IMR-90 (cell line): Measurements from ENCODE around the gene RGS9. TPM values are rescaled to one million over a fixed set of nuclear protein-coding genes. Genes with fewer than 3 reads are reported as not detected.

Experiments used
- ATAC-seq: fragments of 200-7000 bp; cut with Tn5 transposase; 2 replicates; pipeline ENCODE4 v1.9.1; 2020; ENCODE audit warnings: low read depth, mild to moderate bottlenecking, moderate library complexity
- BruUV-seq: library from RNA; stranded (reverse); fragments of 400-500 nt; replicated peaks from 2 replicates; lab custom pipeline; 2021; lab: Mats Ljungman, UMichigan
- CTCF ChIA-PET: fragments of 300-600 bp; formaldehyde crosslinking; extraction: SDS; loops from one replicate; lab custom pipeline; 2021; ENCODE audit warnings: antibody characterized with exemption; lab: Yijun Ruan, JAX
- POLR2A ChIA-PET: fragments of 300-600 bp; sonication (Branson Sonifier 250); formaldehyde crosslinking; loops from one replicate; lab custom pipeline; 2022; ENCODE audit warnings: antibody characterized with exemption; ENCODE audit not compliant: unreplicated experiment; lab: Charles Lee
- DNase-seq: peaks from one replicate; pipeline ENCODE4 v3.0.0; 2013
- H2AFZ ChIP-seq: replicated peaks from 2 replicates; pipeline ENCODE3; 2013; ENCODE audit warnings: low read length, mild to moderate bottlenecking; ENCODE audit not compliant: poor library complexity
- H2AK5ac ChIP-seq: 2 replicates; pipeline ENCODE4 v1.6.1; 2013; ENCODE audit warnings: low read depth, low read length, inconsistent platforms
- H2AK9ac ChIP-seq: replicated peaks from 2 replicates; pipeline ENCODE3; 2013; ENCODE audit warnings: mild to moderate bottlenecking, low read depth, low read length, moderate library complexity; ENCODE audit not compliant: poor library complexity
- H2BK120ac ChIP-seq: 2 replicates; pipeline ENCODE4 v1.6.1; 2013; ENCODE audit warnings: low read depth, low read length, inconsistent platforms
- H2BK15ac ChIP-seq: 3 replicates; pipeline ENCODE4 v1.6.1; 2013; ENCODE audit warnings: low read depth, low read length, inconsistent platforms
- H2BK20ac ChIP-seq: 2 replicates; pipeline ENCODE4 v1.6.1; 2013; ENCODE audit warnings: low read depth, mild to moderate bottlenecking, inconsistent platforms, low read length, moderate library complexity
- H2BK5ac ChIP-seq: 2 replicates; pipeline ENCODE4 v1.6.1; 2013; ENCODE audit warnings: mild to moderate bottlenecking, low read depth, low read length, inconsistent platforms; ENCODE audit not compliant: poor library complexity, severe bottlenecking
- H3K14ac ChIP-seq: replicated peaks from 2 replicates; pipeline ENCODE4 v1.6.1; 2013; ENCODE audit warnings: low read depth, low read length, inconsistent platforms
- H3K18ac ChIP-seq: 2 replicates; pipeline ENCODE4 v1.6.1; 2013; ENCODE audit warnings: low read depth, low read length, control low read depth
- H3K23ac ChIP-seq: 2 replicates; pipeline ENCODE4 v1.6.1; 2013; ENCODE audit warnings: low read depth, low read length, inconsistent platforms
- H3K27ac ChIP-seq: 2 replicates; pipeline ENCODE4 v1.5.1; 2013; ENCODE audit warnings: mild to moderate bottlenecking, control low read depth, low read length; ENCODE audit not compliant: insufficient read depth
- H3K27me3 ChIP-seq: 2 replicates; pipeline ENCODE4 v1.6.1; 2013; ENCODE audit warnings: low read length; ENCODE audit not compliant: control insufficient read depth, insufficient read depth
- H3K36me3 ChIP-seq: 2 replicates; pipeline ENCODE4 v1.6.1; 2013; ENCODE audit warnings: low read length, mixed read lengths; ENCODE audit not compliant: control insufficient read depth, insufficient read depth
- H3K4ac ChIP-seq: 2 replicates; pipeline ENCODE4 v1.6.1; 2013; ENCODE audit warnings: low read depth, low read length, inconsistent platforms
- H3K4me1 ChIP-seq: 2 replicates; pipeline ENCODE4 v1.6.1; 2013; ENCODE audit warnings: low read length, mixed read lengths; ENCODE audit not compliant: control insufficient read depth, insufficient read depth
- H3K4me2 ChIP-seq: 2 replicates; pipeline ENCODE4 v1.6.1; 2013; ENCODE audit warnings: low read depth, mild to moderate bottlenecking, control low read depth, low read length, moderate library complexity
- H3K4me3 ChIP-seq: 2 replicates; pipeline ENCODE4 v1.5.1; 2013; ENCODE audit warnings: low read depth, mild to moderate bottlenecking, control low read depth, low read length, moderate library complexity; ENCODE audit not compliant: insufficient read depth
- H3K56ac ChIP-seq: 2 replicates; pipeline ENCODE4 v1.6.1; 2013; ENCODE audit warnings: low read length, inconsistent platforms; ENCODE audit not compliant: insufficient read depth; ENCODE audit errors: extremely low read depth
- H3K79me1 ChIP-seq, 2 experiments: 2 replicates each; pipeline ENCODE4 v1.6.1; 2013; ENCODE audit warnings: low read length in 2 of 2, inconsistent platforms in 1 of 2, low read depth in 1 of 2
- H3K9ac ChIP-seq: 2 replicates; pipeline ENCODE4 v1.6.1; 2013; ENCODE audit warnings: low read depth, low read length, control low read depth
- H3K9me1 ChIP-seq: 2 replicates; pipeline ENCODE4 v1.6.1; 2013; ENCODE audit warnings: low read length, inconsistent platforms; ENCODE audit not compliant: insufficient read depth
- H3K9me3 ChIP-seq: 2 replicates; pipeline ENCODE4 v1.6.1; 2013; ENCODE audit warnings: low read length; ENCODE audit not compliant: control insufficient read depth, insufficient read depth
- H4K20me1 ChIP-seq: 2 replicates; pipeline ENCODE4 v1.6.1; 2013; ENCODE audit warnings: low read length, inconsistent platforms; ENCODE audit not compliant: insufficient read depth
- H4K5ac ChIP-seq: 2 replicates; pipeline ENCODE4 v1.6.1; 2013; ENCODE audit warnings: mild to moderate bottlenecking, low read depth, low read length, control low read depth
- H4K8ac ChIP-seq, 2 experiments: 2 replicates each; pipeline ENCODE4 v1.6.1; 2013; ENCODE audit warnings: low read depth in 2 of 2, low read length in 2 of 2, control low read depth in 1 of 2, inconsistent platforms in 1 of 2
- H4K91ac ChIP-seq: 2 replicates; pipeline ENCODE4 v1.6.1; 2013; ENCODE audit warnings: low read depth, low read length, inconsistent platforms; ENCODE audit not compliant: insufficient read depth
- BHLHE40 ChIP-seq: fragments of 150-350 bp; IDR thresholded peaks from 2 replicates; pipeline ENCODE4 v1.6.1; 2016; ENCODE audit warnings: mild to moderate bottlenecking, low read depth, low read length
- CEBPB ChIP-seq: IDR thresholded peaks from 2 replicates; pipeline ENCODE4 v1.6.1; 2012; ENCODE audit warnings: low read depth, low read length, improper control_type of control experiment
- CHD1 ChIP-seq: IDR thresholded peaks from 2 replicates; pipeline ENCODE4 v1.6.1; 2012; ENCODE audit warnings: low read depth, low read length, improper control_type of control experiment
- CTCF ChIP-seq: conservative IDR thresholded peaks from 2 replicates; pipeline ENCODE4 v1.5.1; 2012; ENCODE audit warnings: mild to moderate bottlenecking, low read depth, low read length, improper control_type of control experiment
- ELK1 ChIP-seq: fragments of 150-350 bp; IDR thresholded peaks from 2 replicates; pipeline ENCODE4 v1.6.1; 2016; ENCODE audit warnings: low read depth, mild to moderate bottlenecking, low read length, moderate library complexity, borderline replicate concordance
- NFE2L2 ChIP-seq: fragments of 150-350 bp; IDR thresholded peaks from 2 replicates; pipeline ENCODE4 v1.6.1; 2016; ENCODE audit warnings: low read depth, mild to moderate bottlenecking, low read length
- POLR2A ChIP-seq: IDR thresholded peaks from 2 replicates; pipeline ENCODE4 v1.6.1; 2012; ENCODE audit warnings: mild to moderate bottlenecking, low read depth, low read length
- SMC3 ChIP-seq: fragments of 150-350 bp; IDR thresholded peaks from 2 replicates; pipeline ENCODE4 v1.6.1; 2016; ENCODE audit warnings: low read depth, mild to moderate bottlenecking, antibody characterized with exemption, low read length, moderate library complexity
- dilution Hi-C: fragments of 300-500 bp; cut with HindIII; formaldehyde crosslinking; loops from one replicate; pipeline ENCODE4 v1.14.3; 2018; ENCODE audit warnings: low sequenced_read_pairs; ENCODE audit not compliant: unreplicated experiment
- in situ Hi-C: fragments of 300-500 bp; cut with MboI; formaldehyde crosslinking; loops from 3 replicates; pipeline ENCODE4 v1.14.3; 2019; ENCODE audit warnings: low sequenced_read_pairs, inconsistent platforms, mixed read lengths
- intact Hi-C: fragments of 100-400 bp; cut with micrococcal nuclease; formaldehyde crosslinking; loops from 2 replicates; pipeline ENCODE4 v1.10.0; 2022
- polyA plus RNA-seq, 3 experiments: library from polyadenylated mRNA; depleted of rRNA; stranded (reverse); fragments of >200 nt; gene quantifications; 2 replicates each; pipeline ENCODE4 v1.2.3, GENCODE V29; 2012; ENCODE audit warnings: low replicate concordance in 1 of 3
- total RNA-seq: library from RNA; depleted of rRNA; stranded (reverse); fragments of >200 nt; gene quantifications from 2 replicates; pipeline ENCODE4 v1.2.3, GENCODE V29; 2012

Gene RGS9
- total and polyA plus RNA-seq, 2 of the 4 experiments (the other 2 are of a cell fraction), result 0.90 to 1.1 TPM

- dilution Hi-C loops, result no loop called here
- DNase-seq (no peak), ATAC-seq (no peak)
- Histone ChIP-seq H3K27me3 (no peaks in the 10 kb centered on the region; the same call in 1 of the 2 replicates), H3K23ac (no peak overlapping the region), H3K4ac (no peak overlapping the region), H3K18ac (no peak overlapping the region), H4K91ac (no peak overlapping the region), H2BK15ac (no peak overlapping the region), H3K9me1 (peaks cover 11% of the 10 kb centered on the region; the same call in 1 of the 2 replicates), H3K56ac (no peak overlapping the region), H3K14ac (no peak overlapping the region), H4K5ac (no peak overlapping the region), H2AK9ac (no peak overlapping the region), H4K20me1 (no peaks in the 10 kb centered on the region), H4K8ac (no peak overlapping the region), H3K9ac (no peak overlapping the region), H3K4me3 (no peak overlapping the region), H3K79me1 (no peaks in the 10 kb centered on the region), H2BK5ac (no peak overlapping the region), H3K36me3 (no peaks in the 10 kb centered on the region), H2BK120ac (no peak overlapping the region), H2BK20ac (no peak overlapping the region), H2AFZ (no peak overlapping the region), H3K27ac (no peak overlapping the region), H3K4me2 (no peak overlapping the region), H3K9me3 (no peaks in the 10 kb centered on the region; the same call in 1 of the 2 replicates), H2AK5ac (no peak overlapping the region), H3K4me1 (no peaks in the 10 kb centered on the region; the same call in 1 of the 2 replicates)
- TF ChIP-seq BHLHE40 (no peak), CTCF (no peak), ELK1 (no peak), NFE2L2 (no peak), CEBPB (no peak), CHD1 (no peak), POLR2A (no peak), SMC3 (no peak)
- ChIA-PET POLR2A (no interaction called here), CTCF (no interaction called here)
- BruUV-seq, result no TSS peak
- in situ Hi-C loops, result no loop called here
- intact Hi-C loops, result no loop called here
Measured at GRCh38 chr17:65205655-65206054, 68.5 kb downstream of the RGS9 start.
